GM12878 (cell line): ENCODE measurements around the gene DYSF. TPM values are rescaled to one million over a fixed set of nuclear protein-coding genes. Genes with fewer than 3 reads are reported as not detected.

ENCODE experiments used
- ATAC-seq: fragments of 200-7000 bp; cut with Tn5 transposase; 3 replicates; pipeline ENCODE4 v1.9.1; 2020; ENCODE audit warnings: mild to moderate bottlenecking, moderate library complexity
- BruUV-seq: library from RNA; stranded (reverse); fragments of 400-500 nt; replicated peaks from 2 replicates; lab custom pipeline; 2021; lab: Mats Ljungman, UMichigan
- CTCF ChIA-PET: fragments of 300-600 bp; sonication (Branson Sonifier 250); formaldehyde crosslinking; extraction: SDS; loops from one replicate; lab custom pipeline; 2021; ENCODE audit warnings: inconsistent platforms; lab: Yijun Ruan, JAX
- POLR2A ChIA-PET: fragments of 350-600 bp; formaldehyde crosslinking; extraction: SDS; loops from one replicate; lab custom pipeline; 2021; ENCODE audit warnings: inconsistent platforms; lab: Charles Lee
- RAD21 ChIA-PET: fragments of 300-600 bp; sonication (Branson Sonifier 250); formaldehyde crosslinking; loops from one replicate; lab custom pipeline; 2023; ENCODE audit warnings: antibody characterized with exemption; ENCODE audit not compliant: unreplicated experiment; lab: Charles Lee
- SMC1A ChIA-PET: fragments of 300-600 bp; sonication (Branson Sonifier 250); formaldehyde crosslinking; loops from one replicate; lab custom pipeline; 2023; ENCODE audit not compliant: unreplicated experiment, uncharacterized antibody; lab: Charles Lee
- DNase-seq: peaks from one replicate; pipeline ENCODE4 v3.0.0-alpha.2; 2011; ENCODE audit warnings: low read depth, low spot score
- FAIRE-seq: peaks from 3 replicates; lab custom pipeline; 2011; peaks lifted over from hg19 to GRCh38; lab: Jason Lieb, UNC
- H2AFZ ChIP-seq: 2 replicates; pipeline ENCODE4 v1.6.0; 2011; ENCODE audit warnings: low read depth, low read length, control low read depth; ENCODE audit not compliant: control insufficient read depth
- H3K27ac ChIP-seq: 2 replicates; pipeline ENCODE4 v1.5.1; 2011; ENCODE audit warnings: control low read depth; ENCODE audit not compliant: control insufficient read depth, insufficient read depth
- H3K27me3 ChIP-seq, 2 experiments: replicated peaks in 1 of 2; 2 replicates each; pipeline versions ENCODE4 v1.6.0 to v1.6.1; 2011; ENCODE audit warnings: low read length in 1 of 2; ENCODE audit not compliant: control insufficient read depth in 2 of 2, insufficient read depth in 2 of 2
- H3K36me3 ChIP-seq, 2 experiments: 2 replicates each; pipeline ENCODE4 v1.5.1; 2011; ENCODE audit warnings: low read length in 1 of 2; ENCODE audit not compliant: control insufficient read depth in 2 of 2, insufficient read depth in 2 of 2
- H3K4me1 ChIP-seq: 2 replicates; pipeline ENCODE4 v1.6.1; 2011; ENCODE audit warnings: mild to moderate bottlenecking, low read length, moderate library complexity, mixed read lengths; ENCODE audit not compliant: control insufficient read depth, insufficient read depth
- H3K4me2 ChIP-seq: 2 replicates; pipeline ENCODE4 v1.6.0; 2011; ENCODE audit warnings: control low read depth; ENCODE audit not compliant: control insufficient read depth, insufficient read depth
- H3K4me3 ChIP-seq: fragments of 200-600 bp; sonication (generic); 2 replicates; pipeline ENCODE4 v1.5.1; 2016
- H3K79me2 ChIP-seq: 2 replicates; pipeline ENCODE4 v1.6.0; 2011; ENCODE audit warnings: low read length; ENCODE audit not compliant: control insufficient read depth, insufficient read depth
- H3K9ac ChIP-seq: 2 replicates; pipeline ENCODE4 v1.8.0; 2011; ENCODE audit warnings: low read length, control low read depth, mixed read lengths; ENCODE audit not compliant: control insufficient read depth, insufficient read depth
- H3K9me3 ChIP-seq: replicated peaks from 3 replicates; pipeline ENCODE4 v1.5.1; 2011; ENCODE audit warnings: mild to moderate bottlenecking, low read length; ENCODE audit not compliant: control insufficient read depth, insufficient read depth
- H4K20me1 ChIP-seq: 2 replicates; pipeline ENCODE4 v1.6.0; 2011; ENCODE audit not compliant: control insufficient read depth, insufficient read depth
- CUX1 ChIP-seq: IDR thresholded peaks from 2 replicates; pipeline ENCODE4 v1.6.1; 2012; ENCODE audit warnings: improper control_type of control experiment, low read depth, low read length; ENCODE audit not compliant: insufficient replicate concordance
- HDAC6 ChIP-seq: fragments of 200-600 bp; sonication (generic); IDR thresholded peaks from one replicate; pipeline ENCODE4 v1.8.0; 2017; ENCODE audit warnings: antibody characterized with exemption; ENCODE audit not compliant: unreplicated experiment
- IKZF2 ChIP-seq, 2 experiments: fragments of 450-650 bp; IDR thresholded peaks; 2 replicates each; pipeline ENCODE4 v1.6.1; 2017; ENCODE audit warnings: mild to moderate bottlenecking in 2 of 2, moderate library complexity in 2 of 2
- NR2F1 ChIP-seq: fragments of 450-650 bp; conservative IDR thresholded peaks from 2 replicates; pipeline ENCODE4 v1.6.1; 2017; ENCODE audit warnings: mild to moderate bottlenecking
- RB1 ChIP-seq: fragments of 450-650 bp; formaldehyde crosslinking; IDR thresholded peaks from 2 replicates; pipeline ENCODE4 v1.6.1; 2017; ENCODE audit warnings: mild to moderate bottlenecking, borderline replicate concordance
- RUNX3 ChIP-seq: IDR thresholded peaks from 2 replicates; pipeline ENCODE4 v1.6.1; 2012; ENCODE audit warnings: low read length, inconsistent platforms
- WGBS: methylation state at CpG from one replicate; pipeline ENCODE4 v1.1.6; 2016; ENCODE audit warnings: low lambda C conversion rate; ENCODE audit not compliant: insufficient replicate concordance, insufficient coverage; ENCODE audit errors: missing lambda C conversion rate; 5-methylcytosine and 5-hydroxymethylcytosine counted together
- in situ Hi-C: fragments of 300-500 bp; cut with MboI; formaldehyde crosslinking; loops from 9 replicates; pipeline ENCODE4 v1.14.3; 2018; ENCODE audit warnings: mixed read lengths
- intact Hi-C: fragments of 100-400 bp; cut with micrococcal nuclease; formaldehyde crosslinking; loops from one replicate; pipeline ENCODE4 v1.14.2; 2022; ENCODE audit not compliant: unreplicated experiment
- polyA plus RNA-seq, 11 experiments: library from polyadenylated mRNA; depleted of rRNA in 4 of 11; unstranded in 6 of 11; stranded (reverse) in 5 of 11; fragments of >200 nt; fragmentation: Nextera tagmentation in 4 of 11; fragmentation: Illumina TruSeq in 1 of 11; extraction: Ambion mirVana in 4 of 11; extraction: Trizol in 1 of 11; gene quantifications; 1 replicate in 1 of 11; 2 replicates in 10 of 11; pipeline versions ENCODE4 v1.2.1 to v1.2.3, GENCODE V29; 2011 to 2016; ENCODE audit warnings: inconsistent platforms in 2 of 11, missing spikeins in 2 of 11, low read depth in 1 of 11
- total RNA-seq, 4 experiments: library from RNA; depleted of rRNA in 3 of 4; stranded (reverse); fragments of >200 nt in 3 of 4; fragmentation: Illumina TruSeq in 1 of 4; extraction: Trizol in 1 of 4; gene quantifications; 2 replicates each; pipeline versions ENCODE4 v1.2.1 to v1.2.3, GENCODE V29; 2013 to 2021
- TF ChIP-seq, protein P1 (sequence below): fragments of 450-650 bp; IDR thresholded peaks from 2 replicates; pipeline ENCODE4 v1.6.1; 2017; ENCODE audit warnings: mild to moderate bottlenecking

Gene DYSF
- total and polyA plus RNA-seq, 10 of the 15 experiments (the other 5 are each of a cell fraction or from before 2014, with no cell fraction given): under 0.01 to 0.15 (median 0.03) TPM; not detected in 7

GRCh38 chr2:71706121-71706520 lies 252.8 kb downstream of the DYSF start:
- TF ChIP-seq CUX1: no peak
- TF ChIP-seq IKZF2 (IDR thresholded peaks at IDR 0.05): no peak
- TF ChIP-seq, protein P1, sequence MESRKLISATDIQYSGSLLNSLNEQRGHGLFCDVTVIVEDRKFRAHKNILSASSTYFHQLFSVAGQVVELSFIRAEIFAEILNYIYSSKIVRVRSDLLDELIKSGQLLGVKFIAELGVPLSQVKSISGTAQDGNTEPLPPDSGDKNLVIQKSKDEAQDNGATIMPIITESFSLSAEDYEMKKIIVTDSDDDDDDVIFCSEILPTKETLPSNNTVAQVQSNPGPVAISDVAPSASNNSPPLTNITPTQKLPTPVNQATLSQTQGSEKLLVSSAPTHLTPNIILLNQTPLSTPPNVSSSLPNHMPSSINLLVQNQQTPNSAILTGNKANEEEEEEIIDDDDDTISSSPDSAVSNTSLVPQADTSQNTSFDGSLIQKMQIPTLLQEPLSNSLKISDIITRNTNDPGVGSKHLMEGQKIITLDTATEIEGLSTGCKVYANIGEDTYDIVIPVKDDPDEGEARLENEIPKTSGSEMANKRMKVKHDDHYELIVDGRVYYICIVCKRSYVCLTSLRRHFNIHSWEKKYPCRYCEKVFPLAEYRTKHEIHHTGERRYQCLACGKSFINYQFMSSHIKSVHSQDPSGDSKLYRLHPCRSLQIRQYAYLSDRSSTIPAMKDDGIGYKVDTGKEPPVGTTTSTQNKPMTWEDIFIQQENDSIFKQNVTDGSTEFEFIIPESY: no peak
- TF ChIP-seq NR2F1: no peak
- no peak for TF ChIP-seq RUNX3
- no peak for TF ChIP-seq HDAC6
- no peak for TF ChIP-seq RB1
- H3K79me2 ChIP-seq: no peaks in the 10 kb centered on the region
- no peak overlapping the region for H2AFZ ChIP-seq
- H3K9me3 ChIP-seq: no peaks in the 10 kb centered on the region
- in situ Hi-C loops: no loop called here
- ChIA-PET RAD21 (no interaction called here), SMC1A (no interaction called here), CTCF (no interaction called here), POLR2A (no interaction called here)
- no peak overlapping the region for H3K4me2 ChIP-seq
- intact Hi-C loops: no loop called here
- no peak for DNase-seq
- no peak for FAIRE-seq
- WGBS: 2% methylated on average over 4 of the region's 4 CpGs
- no peaks in the 10 kb centered on the region for H4K20me1 ChIP-seq
- H3K9ac ChIP-seq: no peak overlapping the region
- no peak overlapping the region for H3K27ac ChIP-seq
- no peak for ATAC-seq
- H3K4me1 ChIP-seq: no peaks in the 10 kb centered on the region
- H3K36me3 ChIP-seq: no peaks in the 10 kb centered on the region
- H3K4me3 ChIP-seq: no peak overlapping the region
- no TSS peak for BruUV-seq
- H3K27me3 ChIP-seq: no peaks in the 10 kb centered on the region; a peak in 2 of 4 replicates
